Astrocyte of the cerebellum (primary cell): ENCODE data around the gene TSHZ2.

Experiments used
- DNase-seq: peaks from one replicate; pipeline ENCODE4 v3.0.0-alpha.2; 2011; ENCODE audit warnings: low read depth
- H3K4me3 ChIP-seq: 2 replicates; pipeline ENCODE4 v1.5.1; 2011; ENCODE audit warnings: mild to moderate bottlenecking, low read depth, low read length, moderate library complexity
- in situ Hi-C: cut with HindIII; loops from 2 replicates; pipeline ENCODE4 v1.10.0; 2017; ENCODE audit warnings: low sequenced_read_pairs
- TF ChIP-seq, protein P1 (sequence below): IDR thresholded peaks from 2 replicates; pipeline ENCODE4 v1.5.1; 2012; ENCODE audit warnings: low read length, low read depth, moderate library complexity, mild to moderate bottlenecking; ENCODE audit errors: missing control alignments

TSHZ2 gene

GRCh38 chr20:53243152-53243551 is 271.0 kb downstream of the TSHZ2 start:
- no peak overlapping the region for H3K4me3 ChIP-seq
- DNase-seq: no peak
- TF ChIP-seq, protein P1, sequence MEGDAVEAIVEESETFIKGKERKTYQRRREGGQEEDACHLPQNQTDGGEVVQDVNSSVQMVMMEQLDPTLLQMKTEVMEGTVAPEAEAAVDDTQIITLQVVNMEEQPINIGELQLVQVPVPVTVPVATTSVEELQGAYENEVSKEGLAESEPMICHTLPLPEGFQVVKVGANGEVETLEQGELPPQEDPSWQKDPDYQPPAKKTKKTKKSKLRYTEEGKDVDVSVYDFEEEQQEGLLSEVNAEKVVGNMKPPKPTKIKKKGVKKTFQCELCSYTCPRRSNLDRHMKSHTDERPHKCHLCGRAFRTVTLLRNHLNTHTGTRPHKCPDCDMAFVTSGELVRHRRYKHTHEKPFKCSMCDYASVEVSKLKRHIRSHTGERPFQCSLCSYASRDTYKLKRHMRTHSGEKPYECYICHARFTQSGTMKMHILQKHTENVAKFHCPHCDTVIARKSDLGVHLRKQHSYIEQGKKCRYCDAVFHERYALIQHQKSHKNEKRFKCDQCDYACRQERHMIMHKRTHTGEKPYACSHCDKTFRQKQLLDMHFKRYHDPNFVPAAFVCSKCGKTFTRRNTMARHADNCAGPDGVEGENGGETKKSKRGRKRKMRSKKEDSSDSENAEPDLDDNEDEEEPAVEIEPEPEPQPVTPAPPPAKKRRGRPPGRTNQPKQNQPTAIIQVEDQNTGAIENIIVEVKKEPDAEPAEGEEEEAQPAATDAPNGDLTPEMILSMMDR: no peak
- in situ Hi-C loops: no loop called here

GRCh38 chr20:53244711-53245110 is 272.6 kb downstream of the TSHZ2 start:
- TF ChIP-seq, protein P1: no peak
- DNase-seq: no peak
- no peak overlapping the region for H3K4me3 ChIP-seq
- in situ Hi-C loops: no loop called here

GRCh38 chr20:53245574-53245973 is 273.4 kb downstream of the TSHZ2 start:
- no peak for DNase-seq
- H3K4me3 ChIP-seq: no peak overlapping the region
- in situ Hi-C loops: no loop called here
- TF ChIP-seq, protein P1: no peak

- DNase-seq: no peak
- H3K4me3 ChIP-seq: no peak overlapping the region
- in situ Hi-C loops: no loop called here
- TF ChIP-seq, protein P1: no peak
These were observed 275.4 kb downstream of the TSHZ2 start for GRCh38 chr20:53247468-53248103.

GRCh38 chr20:53250456-53250855 is 278.3 kb downstream of the TSHZ2 start:
- DNase-seq: no peak
- in situ Hi-C loops: no loop called here
- TF ChIP-seq, protein P1: no peak
- no peak overlapping the region for H3K4me3 ChIP-seq

- in situ Hi-C loops: no loop called here
- TF ChIP-seq, protein P1: no peak
- DNase-seq: no peak
- no peak overlapping the region for H3K4me3 ChIP-seq
These were observed 279.8 kb downstream of the TSHZ2 start for GRCh38 chr20:53252002-53252401.
